DOHH2 (cell line): ENCODE data around the gene STAT5B.
A peak's percentile ranks its signal among the peaks of the same experiment; 100 is the strongest.

Source experiments
- H3F3A ChIP-seq: fragments of 200-600 bp; sonication (generic), shearing (Covaris generic); 2 replicates; pipeline ENCODE4 v1.6.0; 2016; ENCODE audit warnings: antibody characterized with exemption, mild to moderate bottlenecking; ENCODE audit not compliant: control insufficient read depth, insufficient read depth
- H3K27ac ChIP-seq: fragments of 200-600 bp; sonication (generic); 2 replicates; pipeline ENCODE4 v1.5.1; 2014; ENCODE audit warnings: low read depth, mild to moderate bottlenecking, low read length, moderate library complexity
- H3K27me3 ChIP-seq: fragments of 200-600 bp; sonication (generic); 2 replicates; pipeline ENCODE4 v1.6.1; 2014; ENCODE audit warnings: mild to moderate bottlenecking, low read length, mixed read lengths; ENCODE audit not compliant: control insufficient read depth
- H3K36me3 ChIP-seq: fragments of 200-600 bp; sonication (generic); 2 replicates; pipeline ENCODE4 v1.6.1; 2014; ENCODE audit warnings: mild to moderate bottlenecking, low read length, moderate library complexity, mixed read lengths; ENCODE audit not compliant: control insufficient read depth
- H3K4me1 ChIP-seq: fragments of 200-600 bp; sonication (generic); 2 replicates; pipeline ENCODE4 v1.6.1; 2014; ENCODE audit warnings: mild to moderate bottlenecking, low read length, mixed read lengths; ENCODE audit not compliant: control insufficient read depth
- H3K4me2 ChIP-seq: fragments of 200-600 bp; sonication (generic); 2 replicates; pipeline ENCODE4 v1.6.0; 2014; ENCODE audit warnings: mild to moderate bottlenecking, low read length, moderate library complexity
- H3K4me3 ChIP-seq: fragments of 200-600 bp; sonication (generic); 2 replicates; pipeline ENCODE4 v1.5.1; 2014; ENCODE audit warnings: mild to moderate bottlenecking, low read length, mixed read lengths
- H3K79me2 ChIP-seq: fragments of 200-600 bp; sonication (generic); 2 replicates; pipeline ENCODE4 v1.6.1; 2014; ENCODE audit warnings: mild to moderate bottlenecking, low read length, mixed read lengths; ENCODE audit not compliant: control insufficient read depth
- H3K9me2 ChIP-seq: fragments of 200-600 bp; sonication (generic); replicated peaks from 2 replicates; pipeline ENCODE4 v1.6.1; 2014; ENCODE audit warnings: mild to moderate bottlenecking, low read length, mixed read lengths; ENCODE audit not compliant: control insufficient read depth
- H3K9me3 ChIP-seq: fragments of 200-600 bp; sonication (generic); 2 replicates; pipeline ENCODE4 v1.6.1; 2014; ENCODE audit warnings: antibody characterized with exemption, low read length, mixed read lengths; ENCODE audit not compliant: control insufficient read depth, insufficient read depth
- H4K20me1 ChIP-seq: fragments of 200-600 bp; sonication (generic); 2 replicates; pipeline ENCODE4 v1.6.0; 2014; ENCODE audit warnings: low read depth, mild to moderate bottlenecking, antibody characterized with exemption, low read length, moderate library complexity; ENCODE audit not compliant: control insufficient read depth, insufficient read depth
- EZH2phosphoT487 ChIP-seq: fragments of 200-600 bp; sonication (generic); IDR thresholded peaks from 2 replicates; pipeline ENCODE4 v1.6.1; 2017; ENCODE audit warnings: borderline replicate concordance, mild to moderate bottlenecking, antibody characterized with exemption, low read length, moderate library complexity, mixed read lengths
- TF ChIP-seq, protein P1 (sequence below): fragments of 200-600 bp; sonication (generic); IDR thresholded peaks from one replicate; pipeline ENCODE4 v1.5.1; 2014; ENCODE audit warnings: antibody characterized with exemption, mild to moderate bottlenecking, low read depth, low read length; ENCODE audit not compliant: poor library complexity, severe bottlenecking

Gene STAT5B

DNA sequence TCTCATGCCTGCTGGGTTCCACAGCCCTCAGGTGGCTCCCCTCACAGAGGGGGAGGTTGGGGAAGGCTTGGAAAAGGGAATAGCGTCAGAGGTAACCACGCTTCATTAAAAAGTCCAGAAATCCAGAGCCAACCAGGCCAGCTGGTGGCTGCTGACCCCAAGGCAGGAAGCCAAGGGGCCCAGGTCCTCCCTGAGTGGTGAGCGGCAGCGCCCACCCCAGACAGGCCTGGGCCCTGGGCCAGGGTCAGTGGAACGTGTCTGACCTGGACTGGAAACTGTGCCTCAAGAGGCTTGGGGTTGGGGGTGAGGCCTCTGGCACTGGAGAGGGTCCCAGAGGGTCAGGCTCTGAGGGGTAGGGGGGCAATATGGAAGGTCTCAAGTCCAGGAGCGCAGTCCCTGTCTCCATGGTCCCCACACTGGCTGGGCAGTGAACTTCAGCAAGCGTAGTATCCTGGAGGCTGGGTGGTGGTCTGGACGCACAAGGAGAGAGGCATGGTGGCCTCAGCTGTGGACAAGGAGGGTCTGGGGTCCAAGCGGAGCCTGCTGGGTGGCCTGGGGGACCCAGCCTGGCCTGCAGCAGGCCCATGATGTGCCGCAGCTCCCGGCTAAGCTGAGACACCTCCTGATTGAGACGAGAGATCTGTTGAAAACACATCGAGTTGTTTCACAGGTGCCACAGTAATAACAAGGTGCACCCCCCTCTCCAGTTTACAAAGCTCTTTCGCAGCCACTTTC lies 116.2 kb downstream of the STAT5B start:
- Histone ChIP-seq H3K36me3 (no peaks in the 10 kb centered on the region), H3K9me2 (no peaks in the 10 kb centered on the region), H3K9me3 (no peaks in the 10 kb centered on the region), H3K27ac (no peak overlapping the region), H3K79me2 (no peaks in the 10 kb centered on the region), H3K4me1 (peaks cover 3% of the 10 kb centered on the region), H3K4me3 (no peak overlapping the region), H3F3A (no peaks in the 10 kb centered on the region), H3K27me3 (no peaks in the 10 kb centered on the region), H4K20me1 (no peaks in the 10 kb centered on the region), H3K4me2 (no peak overlapping the region)
- TF ChIP-seq, protein P1, sequence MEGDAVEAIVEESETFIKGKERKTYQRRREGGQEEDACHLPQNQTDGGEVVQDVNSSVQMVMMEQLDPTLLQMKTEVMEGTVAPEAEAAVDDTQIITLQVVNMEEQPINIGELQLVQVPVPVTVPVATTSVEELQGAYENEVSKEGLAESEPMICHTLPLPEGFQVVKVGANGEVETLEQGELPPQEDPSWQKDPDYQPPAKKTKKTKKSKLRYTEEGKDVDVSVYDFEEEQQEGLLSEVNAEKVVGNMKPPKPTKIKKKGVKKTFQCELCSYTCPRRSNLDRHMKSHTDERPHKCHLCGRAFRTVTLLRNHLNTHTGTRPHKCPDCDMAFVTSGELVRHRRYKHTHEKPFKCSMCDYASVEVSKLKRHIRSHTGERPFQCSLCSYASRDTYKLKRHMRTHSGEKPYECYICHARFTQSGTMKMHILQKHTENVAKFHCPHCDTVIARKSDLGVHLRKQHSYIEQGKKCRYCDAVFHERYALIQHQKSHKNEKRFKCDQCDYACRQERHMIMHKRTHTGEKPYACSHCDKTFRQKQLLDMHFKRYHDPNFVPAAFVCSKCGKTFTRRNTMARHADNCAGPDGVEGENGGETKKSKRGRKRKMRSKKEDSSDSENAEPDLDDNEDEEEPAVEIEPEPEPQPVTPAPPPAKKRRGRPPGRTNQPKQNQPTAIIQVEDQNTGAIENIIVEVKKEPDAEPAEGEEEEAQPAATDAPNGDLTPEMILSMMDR: no peak
- TF ChIP-seq EZH2phosphoT487: no peak

DNA sequence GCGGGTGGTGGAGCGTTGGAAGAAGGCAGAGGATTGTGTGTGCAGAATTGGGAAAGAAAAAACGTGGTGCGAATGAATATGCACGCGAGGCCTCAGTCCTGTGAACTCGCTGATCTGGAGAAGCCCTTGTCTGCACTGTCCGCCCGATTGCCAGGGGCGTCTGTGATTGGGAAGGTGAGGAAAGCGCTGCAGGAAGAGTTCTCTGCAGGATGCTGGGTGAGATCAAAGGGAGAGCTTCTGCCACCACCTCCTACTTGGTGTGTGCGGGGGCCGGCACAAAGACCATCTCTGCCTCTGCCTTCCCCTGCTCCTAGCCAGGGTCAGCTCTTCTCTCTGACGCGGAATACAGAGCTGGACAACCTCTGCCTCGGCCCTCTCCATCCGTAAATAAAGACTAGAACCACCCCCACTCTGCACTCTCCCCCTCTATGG lies 120.6 kb downstream of the STAT5B start:
- peak overlapping the region; percentile 93 for H3K4me3 ChIP-seq
- no peaks in the 10 kb centered on the region for H3K27me3 ChIP-seq
- H3K9me2 ChIP-seq: no peaks in the 10 kb centered on the region
- H3K4me1 ChIP-seq: peaks cover 17% of the 10 kb centered on the region
- H3F3A ChIP-seq: no peaks in the 10 kb centered on the region
- peaks cover 16% of the 10 kb centered on the region for H3K36me3 ChIP-seq
- peaks cover 15% of the 10 kb centered on the region for H4K20me1 ChIP-seq
- peak overlapping the region; percentile 58 for H3K4me2 ChIP-seq
- H3K9me3 ChIP-seq: no peaks in the 10 kb centered on the region
- H3K79me2 ChIP-seq: peaks cover 42% of the 10 kb centered on the region
- H3K27ac ChIP-seq: no peak overlapping the region
- TF ChIP-seq, protein P1: no peak
- no peak for TF ChIP-seq EZH2phosphoT487

DNA sequence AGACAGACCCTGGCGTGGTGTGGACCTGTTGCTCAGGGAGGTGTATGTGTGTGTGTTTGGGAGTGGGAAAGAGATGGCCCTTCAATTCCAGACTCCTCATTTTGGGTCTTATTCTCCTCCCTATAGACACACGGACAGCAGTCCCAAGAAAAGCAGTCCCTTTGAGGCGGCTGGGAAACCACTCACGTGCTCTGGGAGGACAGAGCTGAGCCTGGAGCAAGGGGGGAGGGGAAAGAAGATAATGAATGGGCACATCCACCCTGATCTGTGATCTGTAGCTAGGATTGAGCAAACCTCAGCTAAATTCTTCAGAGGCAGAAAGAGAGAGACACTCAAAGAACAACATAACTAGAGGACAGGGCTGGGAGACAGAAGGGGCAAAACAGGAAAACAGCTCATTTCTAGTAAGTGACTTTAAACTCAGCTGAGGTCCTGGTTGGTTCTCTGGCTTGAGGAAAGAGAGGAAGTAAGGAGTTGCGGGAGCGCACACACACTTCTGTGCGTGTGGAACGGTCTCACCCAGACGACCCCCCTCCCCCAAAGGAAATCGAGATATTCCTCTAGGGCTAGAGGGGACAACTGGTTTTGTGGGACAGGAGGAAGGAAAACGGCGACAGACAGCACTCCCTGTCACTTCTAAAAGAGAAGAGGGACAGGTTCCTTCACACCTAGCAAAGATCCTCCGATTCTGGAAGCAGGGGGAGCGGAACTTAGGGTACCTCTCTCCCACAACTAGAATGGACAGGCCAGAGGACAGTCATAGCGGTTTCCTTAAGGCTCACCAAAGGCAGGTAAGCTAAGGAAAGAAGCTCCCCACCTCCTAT lies 122.1 kb downstream of the STAT5B start:
- no peaks in the 10 kb centered on the region for H3K9me2 ChIP-seq
- peak overlapping the region; percentile 44 for H3K27ac ChIP-seq
- peak overlapping the region; percentile 93 for H3K4me3 ChIP-seq
- H3K4me2 ChIP-seq: peak overlapping the region; percentile 80
- H3F3A ChIP-seq: no peaks in the 10 kb centered on the region
- H3K79me2 ChIP-seq: peaks cover 54% of the 10 kb centered on the region
- H3K9me3 ChIP-seq: no peaks in the 10 kb centered on the region
- H4K20me1 ChIP-seq: peaks cover 15% of the 10 kb centered on the region
- no peaks in the 10 kb centered on the region for H3K27me3 ChIP-seq
- H3K4me1 ChIP-seq: peaks cover 17% of the 10 kb centered on the region
- H3K36me3 ChIP-seq: peaks cover 17% of the 10 kb centered on the region
- TF ChIP-seq, protein P1: no peak
- no peak for TF ChIP-seq EZH2phosphoT487
